Caco-2 (cell line): ENCODE data around the gene SCAF11. TPM values are rescaled to one million over a fixed set of nuclear protein-coding genes. Genes with fewer than 3 reads are reported as not detected.

Experiments used
- BruUV-seq: library from RNA; stranded (reverse); fragments of 400-500 nt; replicated peaks from 2 replicates; lab custom pipeline; 2021; lab: Mats Ljungman, UMichigan
- CTCF ChIA-PET: fragments of 300-600 bp; sonication (Branson Sonifier 250); formaldehyde crosslinking; loops from one replicate; lab custom pipeline; 2022; ENCODE audit warnings: antibody characterized with exemption; lab: Charles Lee
- POLR2A ChIA-PET: fragments of 300-600 bp; sonication (Branson Sonifier 250); formaldehyde crosslinking; loops from one replicate; lab custom pipeline; 2022; ENCODE audit warnings: antibody characterized with exemption; lab: Charles Lee
- DNase-seq, 2 experiments: peaks; one replicate each; pipeline versions ENCODE4 v3.0.0 to v3.0.0-alpha.2; 2020 to 2022
- H3K27me3 ChIP-seq: replicated peaks from 2 replicates; pipeline ENCODE4 v1.6.0; 2011; ENCODE audit warnings: low read length; ENCODE audit not compliant: control insufficient read depth, insufficient read depth
- H3K36me3 ChIP-seq: 2 replicates; pipeline ENCODE4 v1.5.1; 2011; ENCODE audit warnings: low read length; ENCODE audit not compliant: control insufficient read depth, insufficient read depth
- H3K4me1 ChIP-seq: fragments of 250-450 bp; sonication (Bioruptor Pico); 2 replicates; pipeline ENCODE4 v1.5.1; 2020; ENCODE audit warnings: mild to moderate bottlenecking
- H3K4me3 ChIP-seq: 2 replicates; pipeline ENCODE4 v1.5.1; 2011; ENCODE audit warnings: low read depth, mild to moderate bottlenecking, control low read depth, low read length
- H3K9me3 ChIP-seq: fragments of 250-450 bp; sonication (Bioruptor Pico); 2 replicates; pipeline ENCODE4 v1.5.1; 2020; ENCODE audit warnings: mild to moderate bottlenecking, moderate library complexity
- H3K27ac Mint-ChIP-seq: one replicate; pipeline ENCODE4 v1.8.0; 2022; ENCODE audit warnings: mixed read lengths; ENCODE audit not compliant: unreplicated experiment
- H3K27me3 Mint-ChIP-seq: one replicate; pipeline ENCODE4 v1.8.0; 2022; ENCODE audit warnings: mixed read lengths; ENCODE audit not compliant: insufficient read depth, unreplicated experiment
- H3K36me3 Mint-ChIP-seq: one replicate; pipeline ENCODE4 v1.8.0; 2022; ENCODE audit warnings: mild to moderate bottlenecking, mixed read lengths; ENCODE audit not compliant: insufficient read depth, unreplicated experiment
- H3K4me1 Mint-ChIP-seq: one replicate; pipeline ENCODE4 v1.8.0; 2022; ENCODE audit warnings: low read depth, mixed read lengths; ENCODE audit not compliant: unreplicated experiment
- H3K4me3 Mint-ChIP-seq: one replicate; pipeline ENCODE4 v1.8.0; 2022; ENCODE audit warnings: mild to moderate bottlenecking, moderate library complexity, mixed read lengths; ENCODE audit not compliant: unreplicated experiment
- H3K9me3 Mint-ChIP-seq: one replicate; pipeline ENCODE4 v1.8.0; 2022; ENCODE audit warnings: mixed read lengths; ENCODE audit not compliant: unreplicated experiment
- CTCF ChIP-seq, 2 experiments: fragments of 200-600 bp in 1 of 2; IDR thresholded peaks; 1 replicate in 1 of 2; 2 replicates in 1 of 2; pipeline versions ENCODE4 v1.5.1 to v1.8.0; 2011 to 2022; ENCODE audit warnings: antibody characterized with exemption in 1 of 2, control low read depth in 1 of 2, inconsistent platforms in 1 of 2, low read depth in 1 of 2, low read length in 1 of 2, mild to moderate bottlenecking in 1 of 2, moderate library complexity in 1 of 2; ENCODE audit not compliant: insufficient read depth in 1 of 2, severe bottlenecking in 1 of 2, unreplicated experiment in 1 of 2
- intact Hi-C: fragments of 100-400 bp; cut with micrococcal nuclease; formaldehyde crosslinking; loops from one replicate; pipeline ENCODE4 v1.10.0; 2022; ENCODE audit not compliant: unreplicated experiment
- total RNA-seq: library from RNA; stranded (reverse); gene quantifications from 2 replicates; pipeline ENCODE4 v1.2.3, GENCODE V29; 2022

Gene SCAF11
- total RNA-seq, 1 experiment from 2014 or later = 292 TPM

- Mint-ChIP-seq H3K4me1 (peaks cover 31% of the 10 kb centered on the region), H3K36me3 (peaks cover 61% of the 10 kb centered on the region), H3K4me3 (peak overlapping the region; percentile 90), H3K27ac (peak overlapping the region; percentile 88), H3K9me3 (peaks cover 10% of the 10 kb centered on the region), H3K27me3 (no peaks in the 10 kb centered on the region)
- Histone ChIP-seq H3K4me3 (peak overlapping the region; percentile 92), H3K36me3 (0 out of 2 replicates have a peak, but pooled peaks cover 1% of the 10 kb centered on the region), H3K27me3 (no peaks in the 10 kb centered on the region), H3K9me3 (no peaks in the 10 kb centered on the region), H3K4me1 (peaks cover 39% of the 10 kb centered on the region)
- intact Hi-C loops = loop anchor here (1.0 to 10.0 kb wide), 10 partner anchors 16 to 672 kb away; partner anchors contain the start of genes ARID2, SLC38A1 and SLC38A2
- no peak for TF ChIP-seq CTCF (IDR thresholded peaks at IDR 0.05; ENCODE audit: insufficient read depth in 1 of 2, low read depth in 1 of 2, low read length in 1 of 2, severe bottlenecking in 1 of 2, unreplicated experiment in 1 of 2)
- CTCF ChIA-PET = interaction anchor here (0.9 to 2.8 kb wide), 3 partner anchors 27 to 672 kb away, joined by 3 to 9 read pairs (median 4); no protein-coding TSS in a partner anchor
- BruUV-seq = no TSS peak
- POLR2A ChIA-PET = interaction anchor here (0.6 kb wide), 2 partner anchors 77 to 279 kb away, joined by 3 to 4 read pairs; partner anchors contain the start of gene SLC38A1
- DNase-seq = peak; percentile 69 to 76
Observed at GRCh38 chr12:45989721-45990467, 480 bp downstream of the SCAF11 start.

GRCh38 chr12:45989287-45989686 is 1.1 kb downstream of the SCAF11 start:
- Mint-ChIP-seq H3K27me3 (no peaks in the 10 kb centered on the region), H3K9me3 (peaks cover 10% of the 10 kb centered on the region), H3K4me3 (peak overlapping the region; percentile 90), H3K27ac (peak overlapping the region; percentile 88), H3K36me3 (peaks cover 67% of the 10 kb centered on the region), H3K4me1 (peaks cover 35% of the 10 kb centered on the region)
- Histone ChIP-seq H3K4me1 (peaks cover 43% of the 10 kb centered on the region), H3K36me3 (0 out of 2 replicates have a peak, but pooled peaks cover 1% of the 10 kb centered on the region), H3K27me3 (no peaks in the 10 kb centered on the region), H3K4me3 (peak overlapping the region; percentile 92), H3K9me3 (no peaks in the 10 kb centered on the region)
- no TSS peak for BruUV-seq
- ChIA-PET POLR2A (interaction anchor here (0.6 kb wide), 1 partner anchor 76 kb away, joined by 4 read pairs; no protein-coding TSS in a partner anchor), CTCF (no interaction called here)
- no peak for TF ChIP-seq CTCF (IDR thresholded peaks at IDR 0.05; ENCODE audit: insufficient read depth in 1 of 2, low read depth in 1 of 2, low read length in 1 of 2, severe bottlenecking in 1 of 2, unreplicated experiment in 1 of 2)
- intact Hi-C loops = no loop called here
- DNase-seq = no peak

- Histone ChIP-seq H3K4me1 (peaks cover 53% of the 10 kb centered on the region), H3K9me3 (no peaks in the 10 kb centered on the region), H3K4me3 (peak overlapping the region; percentile 21; the same call in 1 of the 2 replicates), H3K36me3 (0 out of 2 replicates have a peak, but pooled peaks cover 1% of the 10 kb centered on the region), H3K27me3 (no peaks in the 10 kb centered on the region)
- BruUV-seq = no TSS peak
- no peak for TF ChIP-seq CTCF (IDR thresholded peaks at IDR 0.05; ENCODE audit: insufficient read depth in 1 of 2, low read depth in 1 of 2, low read length in 1 of 2, severe bottlenecking in 1 of 2, unreplicated experiment in 1 of 2)
- Mint-ChIP-seq H3K27me3 (no peaks in the 10 kb centered on the region), H3K4me3 (peak overlapping the region; percentile 90), H3K27ac (peak overlapping the region; percentile 68), H3K9me3 (peaks cover 10% of the 10 kb centered on the region), H3K36me3 (peaks cover 68% of the 10 kb centered on the region), H3K4me1 (peaks cover 46% of the 10 kb centered on the region)
- ChIA-PET POLR2A (no interaction called here), CTCF (no interaction called here)
- DNase-seq = no peak
- intact Hi-C loops = no loop called here
Observed at GRCh38 chr12:45988264-45988663, 2.1 kb downstream of the SCAF11 start.
